Amygdala (tissue), 56 donors: ENCODE measurements around the gene CCL27.
A peak's percentile ranks its signal among the peaks of the same experiment; 100 is the strongest.

Experiments used
- DNase-seq, 56 donors: peaks; one replicate each; lab custom pipeline; 2025; lab: John Stamatoyannopoulos, UW

CCL27 gene

GRCh38 chr9:34685591-34685990 lies 23.1 kb upstream of the CCL27 start:
- no peak for DNase-seq

GRCh38 chr9:34684816-34685215 lies 22.4 kb upstream of the CCL27 start:
- no peak for DNase-seq

- no peak for DNase-seq
Observed at GRCh38 chr9:34684145-34684544, 21.7 kb upstream of the CCL27 start.

GRCh38 chr9:34675869-34676268 lies 13.4 kb upstream of the CCL27 start:
- DNase-seq, result no peak

- DNase-seq, result peak in 23 of 56 donors; percentile 1 to 53 (median 12)
Observed at GRCh38 chr9:34675048-34675714, 12.7 kb upstream of the CCL27 start.

GRCh38 chr9:34674440-34674839 lies 12.0 kb upstream of the CCL27 start:
- no peak for DNase-seq

GRCh38 chr9:34671307-34671706 lies 8.8 kb upstream of the CCL27 start:
- no peak for DNase-seq

- DNase-seq, result no peak
Observed at GRCh38 chr9:34669809-34670562, 7.5 kb upstream of the CCL27 start.

- DNase-seq, result peak in 55 of 56 donors; percentile 52 to 97 (median 89)
Observed at GRCh38 chr9:34665381-34666250, 3.2 kb upstream of the CCL27 start.

- DNase-seq, result peak in 1 of 56 donors; percentile 52
Observed at GRCh38 chr9:34665067-34665380, 2.6 kb upstream of the CCL27 start.

GRCh38 chr9:34664281-34665066 lies 2.0 kb upstream of the CCL27 start:
- DNase-seq, result peak in 50 of 56 donors; percentile 6 to 85 (median 48)

- DNase-seq, result no peak
Observed at GRCh38 chr9:34663303-34663605, 797 bp upstream of the CCL27 start.

GRCh38 chr9:34659592-34660253 lies 2.7 kb downstream of the CCL27 start:
- DNase-seq, result no peak

- DNase-seq, result no peak
Observed at GRCh38 chr9:34658461-34658860, 4.0 kb downstream of the CCL27 start.

- DNase-seq, result no peak
Observed at GRCh38 chr9:34656992-34657391, 5.5 kb downstream of the CCL27 start.

GRCh38 chr9:34655394-34655793 lies 7.1 kb downstream of the CCL27 start:
- no peak for DNase-seq

GRCh38 chr9:34654323-34655051 lies 8.0 kb downstream of the CCL27 start:
- DNase-seq, result peak in 54 of 56 donors; percentile 12 to 87 (median 71)

GRCh38 chr9:34653151-34654072 lies 9.0 kb downstream of the CCL27 start:
- DNase-seq, result peak in 6 of 56 donors; percentile 6 to 32 (median 16)
